Calu3 (cell line): ENCODE data around the gene DAGLA. TPM values are rescaled to one million over a fixed set of nuclear protein-coding genes. Genes with fewer than 3 reads are reported as not detected.

Experiments used
- BruUV-seq: library from RNA; stranded (reverse); fragments of 400-500 nt; replicated peaks from 2 replicates; lab custom pipeline; 2021; lab: Mats Ljungman, UMichigan
- CTCF ChIA-PET: fragments of 300-600 bp; sonication (Branson Sonifier 250); formaldehyde crosslinking; loops from one replicate; lab custom pipeline; 2022; ENCODE audit warnings: antibody characterized with exemption; lab: Charles Lee
- DNase-seq: peaks from one replicate; pipeline ENCODE4 v3.0.0; 2022
- H3K27ac Mint-ChIP-seq: one replicate; pipeline ENCODE4 v1.8.0; 2022; ENCODE audit warnings: mixed read lengths; ENCODE audit not compliant: unreplicated experiment
- H3K27me3 Mint-ChIP-seq: one replicate; pipeline ENCODE4 v1.8.0; 2022; ENCODE audit warnings: mixed read lengths; ENCODE audit not compliant: unreplicated experiment
- H3K36me3 Mint-ChIP-seq: one replicate; pipeline ENCODE4 v1.8.0; 2022; ENCODE audit warnings: mild to moderate bottlenecking, moderate library complexity, mixed read lengths; ENCODE audit not compliant: insufficient read depth, unreplicated experiment
- H3K4me1 Mint-ChIP-seq: one replicate; pipeline ENCODE4 v1.8.0; 2022; ENCODE audit warnings: mild to moderate bottlenecking, low read depth, mixed read lengths; ENCODE audit not compliant: unreplicated experiment
- H3K4me3 Mint-ChIP-seq: one replicate; pipeline ENCODE4 v1.8.0; 2022; ENCODE audit warnings: mild to moderate bottlenecking, low read depth, moderate library complexity, mixed read lengths; ENCODE audit not compliant: unreplicated experiment
- H3K9me3 Mint-ChIP-seq: one replicate; pipeline ENCODE4 v1.8.0; 2022; ENCODE audit warnings: low read depth, mixed read lengths; ENCODE audit not compliant: unreplicated experiment
- intact Hi-C: fragments of 100-400 bp; cut with micrococcal nuclease; formaldehyde crosslinking; loops from one replicate; pipeline ENCODE4 v1.10.0; 2022; ENCODE audit not compliant: unreplicated experiment
- total RNA-seq: library from RNA; stranded (reverse); gene quantifications from 2 replicates; pipeline ENCODE4 v1.2.3, GENCODE V29; 2022
- TF ChIP-seq, protein P1 (sequence below): fragments of 200-600 bp; IDR thresholded peaks from one replicate; pipeline ENCODE4 v1.8.0; 2022; ENCODE audit warnings: antibody characterized with exemption; ENCODE audit not compliant: unreplicated experiment

DAGLA gene
- total RNA-seq, 1 experiment from 2014 or later: 7.5 TPM

DNA sequence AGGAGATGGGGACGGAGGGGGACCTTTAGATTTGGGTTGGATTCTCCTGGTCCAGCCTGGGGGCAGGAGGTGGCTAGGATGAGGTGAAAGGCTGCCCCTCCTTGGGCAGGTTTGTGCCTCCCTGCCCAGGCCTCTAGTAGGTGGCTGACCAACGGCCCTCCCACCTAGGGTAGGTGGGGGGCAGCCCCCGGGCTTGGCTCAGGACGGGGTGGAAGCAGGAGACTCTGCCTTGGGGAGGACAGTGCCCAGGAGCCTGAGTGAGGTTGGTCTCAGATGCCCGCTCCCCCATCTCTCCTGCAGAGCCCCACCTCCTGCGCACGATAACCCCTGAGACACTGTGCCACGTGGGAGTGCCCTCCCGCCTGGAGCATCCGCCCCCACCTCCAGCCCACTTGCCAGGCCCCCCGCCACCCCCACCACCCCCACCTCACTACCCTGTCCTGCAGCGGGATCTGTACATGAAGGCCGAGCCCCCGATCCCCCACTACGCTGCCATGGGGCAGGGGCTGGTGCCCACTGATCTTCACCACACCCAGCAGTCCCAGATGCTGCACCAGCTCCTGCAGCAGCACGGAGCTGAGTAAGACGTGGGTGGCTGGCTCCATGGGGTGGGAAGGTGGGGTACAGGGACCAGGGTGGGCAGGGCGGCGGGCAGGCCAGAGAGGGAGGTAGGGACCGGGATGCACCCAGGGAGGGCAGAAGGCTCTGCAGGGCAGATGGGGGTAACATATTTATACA, 89.9 kb downstream of the DAGLA start:
- CTCF ChIA-PET: no interaction called here
- H3K4me1 Mint-ChIP-seq: no peaks in the 10 kb centered on the region
- H3K36me3 Mint-ChIP-seq: peaks cover 31% of the 10 kb centered on the region
- TF ChIP-seq, protein P1, sequence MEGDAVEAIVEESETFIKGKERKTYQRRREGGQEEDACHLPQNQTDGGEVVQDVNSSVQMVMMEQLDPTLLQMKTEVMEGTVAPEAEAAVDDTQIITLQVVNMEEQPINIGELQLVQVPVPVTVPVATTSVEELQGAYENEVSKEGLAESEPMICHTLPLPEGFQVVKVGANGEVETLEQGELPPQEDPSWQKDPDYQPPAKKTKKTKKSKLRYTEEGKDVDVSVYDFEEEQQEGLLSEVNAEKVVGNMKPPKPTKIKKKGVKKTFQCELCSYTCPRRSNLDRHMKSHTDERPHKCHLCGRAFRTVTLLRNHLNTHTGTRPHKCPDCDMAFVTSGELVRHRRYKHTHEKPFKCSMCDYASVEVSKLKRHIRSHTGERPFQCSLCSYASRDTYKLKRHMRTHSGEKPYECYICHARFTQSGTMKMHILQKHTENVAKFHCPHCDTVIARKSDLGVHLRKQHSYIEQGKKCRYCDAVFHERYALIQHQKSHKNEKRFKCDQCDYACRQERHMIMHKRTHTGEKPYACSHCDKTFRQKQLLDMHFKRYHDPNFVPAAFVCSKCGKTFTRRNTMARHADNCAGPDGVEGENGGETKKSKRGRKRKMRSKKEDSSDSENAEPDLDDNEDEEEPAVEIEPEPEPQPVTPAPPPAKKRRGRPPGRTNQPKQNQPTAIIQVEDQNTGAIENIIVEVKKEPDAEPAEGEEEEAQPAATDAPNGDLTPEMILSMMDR: no peak
- intact Hi-C loops: no loop called here
- H3K27me3 Mint-ChIP-seq: no peaks in the 10 kb centered on the region
- no TSS peak for BruUV-seq
- no peak overlapping the region for H3K27ac Mint-ChIP-seq
- no peak overlapping the region for H3K4me3 Mint-ChIP-seq
- DNase-seq: no peak
- no peaks in the 10 kb centered on the region for H3K9me3 Mint-ChIP-seq

DNA sequence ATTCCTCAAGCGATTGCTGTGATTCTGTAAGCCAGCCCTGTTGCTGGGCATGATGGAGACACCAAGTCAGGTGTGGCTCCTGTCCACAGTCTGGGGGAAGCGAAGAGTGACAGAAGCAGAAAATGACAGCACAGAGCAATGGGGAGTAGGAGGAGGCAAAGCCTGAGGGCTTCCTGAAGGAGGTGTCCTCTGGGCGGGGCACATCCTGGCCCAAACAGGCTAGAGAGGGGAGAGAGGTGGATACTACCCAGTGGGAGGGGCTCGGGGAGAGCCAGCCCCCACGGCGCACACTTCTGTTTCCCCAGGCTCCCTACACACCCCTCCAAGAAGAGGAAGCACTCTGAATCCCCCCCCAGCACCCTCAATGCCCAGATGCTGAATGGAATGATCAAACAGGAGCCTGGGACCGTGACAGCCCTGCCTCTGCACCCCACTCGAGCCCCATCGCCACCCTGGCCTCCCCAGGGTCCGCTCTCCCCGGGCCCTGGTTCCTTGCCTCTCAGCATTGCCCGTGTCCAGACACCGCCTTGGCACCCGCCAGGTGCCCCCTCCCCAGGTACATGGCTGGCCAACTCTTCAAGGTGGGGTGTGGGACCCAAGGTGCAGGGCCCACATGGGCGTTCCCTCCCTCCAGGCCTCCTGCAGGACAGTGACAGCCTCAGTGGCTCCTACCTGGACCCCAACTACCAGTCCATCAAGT, 91.2 kb downstream of the DAGLA start:
- Mint-ChIP-seq H3K9me3 (no peaks in the 10 kb centered on the region), H3K4me1 (no peaks in the 10 kb centered on the region), H3K27ac (no peak overlapping the region), H3K27me3 (no peaks in the 10 kb centered on the region), H3K4me3 (no peak overlapping the region), H3K36me3 (peaks cover 40% of the 10 kb centered on the region)
- intact Hi-C loops: no loop called here
- DNase-seq: no peak
- BruUV-seq: no TSS peak
- TF ChIP-seq, protein P1: no peak
- CTCF ChIA-PET: no interaction called here

DNA sequence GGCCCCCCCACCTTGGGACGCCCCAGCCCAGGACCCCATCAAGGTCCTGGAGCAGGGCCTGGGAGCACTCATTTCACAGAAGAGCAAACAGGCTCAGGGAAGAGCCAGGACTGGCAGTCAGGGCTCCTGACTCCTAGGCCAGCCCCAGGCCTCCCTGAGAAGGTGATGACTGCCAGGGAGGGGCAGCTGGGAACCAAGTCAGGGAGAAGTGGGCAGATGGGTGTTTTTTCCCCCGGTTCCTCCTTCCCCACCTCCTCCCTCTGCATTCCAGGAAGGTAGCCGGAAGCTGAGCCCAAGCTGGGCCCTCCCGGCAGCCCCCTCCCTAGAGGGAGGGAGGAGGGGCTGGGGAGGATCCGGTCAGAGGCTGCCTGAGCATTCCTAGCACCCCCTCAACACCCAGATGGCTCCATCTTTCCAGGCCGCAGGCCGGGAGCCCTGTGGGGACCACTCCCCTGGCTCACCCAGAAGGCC, 91.8 kb downstream of the DAGLA start:
- TF ChIP-seq, protein P1: no peak
- no peaks in the 10 kb centered on the region for H3K9me3 Mint-ChIP-seq
- H3K4me1 Mint-ChIP-seq: no peaks in the 10 kb centered on the region
- no peak overlapping the region for H3K27ac Mint-ChIP-seq
- intact Hi-C loops: no loop called here
- H3K4me3 Mint-ChIP-seq: no peak overlapping the region
- no peak for DNase-seq
- H3K36me3 Mint-ChIP-seq: peaks cover 41% of the 10 kb centered on the region
- BruUV-seq: no TSS peak
- CTCF ChIA-PET: interaction anchor here (0.9 kb wide), 2 partner anchors 18 to 24 kb away, joined by 3 read pairs; no protein-coding TSS in a partner anchor
- no peaks in the 10 kb centered on the region for H3K27me3 Mint-ChIP-seq

DNA sequence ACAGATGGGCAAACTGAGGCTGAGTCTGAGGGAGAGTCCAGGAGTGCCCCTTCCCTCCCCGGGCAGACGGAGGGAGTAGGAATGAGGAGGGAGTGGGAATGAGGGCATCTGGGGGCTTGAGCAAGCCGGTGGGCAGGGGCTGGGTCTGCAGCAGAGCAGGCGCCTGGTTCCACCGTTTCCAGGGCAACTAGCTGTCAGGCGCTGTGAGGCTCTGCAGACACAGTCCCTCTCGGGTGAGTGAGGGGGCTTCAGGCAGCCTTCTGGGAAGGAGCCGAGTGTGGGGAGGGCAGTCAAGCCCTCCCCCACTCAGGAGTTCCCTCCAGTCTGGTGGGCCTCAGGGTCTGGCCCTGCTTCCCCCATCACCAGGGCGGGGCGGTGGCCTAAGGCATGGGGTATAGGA, 93.2 kb downstream of the DAGLA start:
- H3K27ac Mint-ChIP-seq: no peak overlapping the region
- TF ChIP-seq, protein P1: no peak
- H3K4me3 Mint-ChIP-seq: no peak overlapping the region
- no peaks in the 10 kb centered on the region for H3K27me3 Mint-ChIP-seq
- intact Hi-C loops: no loop called here
- CTCF ChIA-PET: no interaction called here
- no peaks in the 10 kb centered on the region for H3K4me1 Mint-ChIP-seq
- H3K9me3 Mint-ChIP-seq: no peaks in the 10 kb centered on the region
- no peak for DNase-seq
- peaks cover 34% of the 10 kb centered on the region for H3K36me3 Mint-ChIP-seq
- BruUV-seq: no TSS peak
